ENCODE data around the gene AP1S3. TPM values are rescaled to one million over a fixed set of nuclear protein-coding genes. Genes with fewer than 3 reads are reported as not detected.
"Not testable (repeated sequence)": the region's sequence is repeated elsewhere in the genome, so short reads cannot be mapped to it uniquely, and the experiment has no call there.

AP1S3 gene
- total and polyA plus RNA-seq, 2 donors (not counting 3 experiments of a cell fraction or from before 2014, with no cell fraction given), result 0.69 to 3.8 TPM

GRCh38 chr2:223815186-223815883 lies 22.0 kb downstream of the AP1S3 start:
- POLR2A ChIA-PET, result no interaction called here
- dilution Hi-C loops (cut with MboI; ENCODE audit: extremely low pct_ligation_motif_present, low sequenced_read_pairs) (no loop called here), intact Hi-C loops (cut with micrococcal nuclease) (loop anchor here (1.0 to 5.0 kb wide), 3 partner anchors 90 to 332 kb away; no protein-coding TSS in a partner anchor)
- Histone ChIP-seq H2AFZ (ENCODE audit: low read depth, low read length) (no peak overlapping the region), H3K36me3 (ENCODE audit: control insufficient read depth in 2 of 2, extremely low read depth in 1 of 2, insufficient read depth in 2 of 2, low read length in 2 of 2) (no peaks in the 10 kb centered on the region), H3K9me1 (replicated peaks; ENCODE audit: control insufficient read depth, extremely low read depth, insufficient read depth, low read length) (no peaks in the 10 kb centered on the region), H3K4me1 (ENCODE audit: control insufficient read depth, extremely low read depth, insufficient read depth, low read length) (peaks cover 25% of the 10 kb centered on the region), H4K20me1 (replicated peaks; ENCODE audit: control insufficient read depth, extremely low read depth, insufficient read depth, low read length) (no peaks in the 10 kb centered on the region), H3K4me2 (ENCODE audit: insufficient read depth, low read length) (peak overlapping the region; percentile 60), H3K79me2 (ENCODE audit: control insufficient read depth, insufficient read depth, low read length) (no peaks in the 10 kb centered on the region), H3K9ac (replicated peaks; ENCODE audit: extremely low read depth, insufficient read depth, low read length) (no peak overlapping the region), H3K9me3 (replicated peaks; ENCODE audit: control insufficient read depth, insufficient read depth, low read length) (no peaks in the 10 kb centered on the region), H3K27ac (ENCODE audit: insufficient read depth, low read depth, low read length) (peak overlapping the region; percentile 49), H3K27me3 (ENCODE audit: control insufficient read depth in 2 of 2, insufficient read depth in 2 of 2, low read length in 2 of 2) (no peaks in the 10 kb centered on the region), H3K4me3 (replicated peaks in 1 of 3; ENCODE audit: insufficient read depth in 1 of 3, low read depth in 1 of 3, low read length in 3 of 3) (no peak overlapping the region)
- peak; percentile 92 for FAIRE-seq
- TF ChIP-seq MYC (IDR thresholded peaks at IDR 0.05; ENCODE audit: low read depth, low read length) (no peak), POLR2A (IDR thresholded peaks at IDR 0.05; ENCODE audit: low read depth, low read length) (no peak), FOS (IDR thresholded peaks at IDR 0.05; ENCODE audit: borderline replicate concordance, insufficient read depth, low read length) (peak; percentile 98), EZH2 (IDR thresholded peaks at IDR 0.05; ENCODE audit: borderline replicate concordance, low read depth, low read length, severe bottlenecking) (no peak), CTCF (IDR thresholded peaks at IDR 0.05; ENCODE audit: extremely low read depth in 1 of 2, insufficient read depth in 1 of 2, low read depth in 1 of 2, low read length in 2 of 2) (no peak), GATA2 (IDR thresholded peaks at IDR 0.05; ENCODE audit: insufficient read depth, insufficient read length, low read depth, low read length) (no peak), JUN (IDR thresholded peaks at IDR 0.05; ENCODE audit: borderline replicate concordance, insufficient read depth, insufficient read length, low read depth) (peak; percentile 96), POLR2AphosphoS5 (IDR thresholded peaks at IDR 0.05; ENCODE audit: insufficient read depth, low read depth, low read length) (peak; percentile 82)
- TF ChIP-seq, protein P1, sequence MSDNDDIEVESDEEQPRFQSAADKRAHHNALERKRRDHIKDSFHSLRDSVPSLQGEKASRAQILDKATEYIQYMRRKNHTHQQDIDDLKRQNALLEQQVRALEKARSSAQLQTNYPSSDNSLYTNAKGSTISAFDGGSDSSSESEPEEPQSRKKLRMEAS (IDR thresholded peaks at IDR 0.05; ENCODE audit: insufficient read depth, insufficient read length), result no peak
- DNase-seq (ENCODE audit: low read depth, low spot score), result peak; percentile 97
- CTCF ChIA-PET, result interaction anchor here (0.6 to 1.4 kb wide), 5 partner anchors 14 to 123 kb away, joined by 3 to 9 read pairs (median 4); no protein-coding TSS in a partner anchor
- BruUV-seq (replicated peaks), result no TSS peak

GRCh38 chr2:223814764-223815163 lies 22.6 kb downstream of the AP1S3 start:
- H3K27me3 ChIP-seq (ENCODE audit: control insufficient read depth in 2 of 2, insufficient read depth in 2 of 2, low read length in 2 of 2); POLR2A ChIA-PET; H3K36me3 ChIP-seq (ENCODE audit: control insufficient read depth in 2 of 2, extremely low read depth in 1 of 2, insufficient read depth in 2 of 2, low read length in 2 of 2); H4K20me1 ChIP-seq (replicated peaks; ENCODE audit: control insufficient read depth, extremely low read depth, insufficient read depth, low read length); BruUV-seq (replicated peaks); H3K4me2 ChIP-seq (ENCODE audit: insufficient read depth, low read length); dilution Hi-C loops (cut with MboI; ENCODE audit: extremely low pct_ligation_motif_present, low sequenced_read_pairs); H3K4me3 ChIP-seq (replicated peaks in 1 of 3; ENCODE audit: insufficient read depth in 1 of 3, low read depth in 1 of 3, low read length in 3 of 3); H3K9me1 ChIP-seq (replicated peaks; ENCODE audit: control insufficient read depth, extremely low read depth, insufficient read depth, low read length); FAIRE-seq; H3K9me3 ChIP-seq (replicated peaks; ENCODE audit: control insufficient read depth, insufficient read depth, low read length); DNase-seq (ENCODE audit: low read depth, low spot score); H2AFZ ChIP-seq (ENCODE audit: low read depth, low read length); H3K9ac ChIP-seq (replicated peaks; ENCODE audit: extremely low read depth, insufficient read depth, low read length); H3K79me2 ChIP-seq (ENCODE audit: control insufficient read depth, insufficient read depth, low read length): not testable (repeated sequence)
- intact Hi-C loops (cut with micrococcal nuclease), result loop anchor here (1.0 to 5.0 kb wide), 3 partner anchors 89 to 333 kb away; no protein-coding TSS in a partner anchor
- H3K27ac ChIP-seq (ENCODE audit: insufficient read depth, low read depth, low read length), result peak overlapping the region; percentile 49
- CTCF ChIA-PET, result interaction anchor here (0.6 to 1.4 kb wide), 5 partner anchors 13 to 123 kb away, joined by 3 to 9 read pairs (median 4); no protein-coding TSS in a partner anchor
- peaks cover 20% of the 10 kb centered on the region for H3K4me1 ChIP-seq (ENCODE audit: control insufficient read depth, extremely low read depth, insufficient read depth, low read length)
